Stimulated activated CD4-positive, alpha-beta T cell treated with anti-CD3 and anti-CD28 coated beads, Interleukin-1b, Interleukin-23, amount 100 ng/mL, for 48 hours (primary cell): ENCODE measurements around the gene KLF16.
"Not testable (repeated sequence)": the region's sequence is repeated elsewhere in the genome, so short reads cannot be mapped to it uniquely, and the experiment has no call there.

Experiments
- DNase-seq: peaks from one replicate; pipeline ENCODE4 v3.0.0-alpha.2; 2020

Gene KLF16

GRCh38 chr19:1883784-1884183, 20.4 kb upstream of the KLF16 start:
- no peak for DNase-seq

GRCh38 chr19:1882786-1883692, 19.7 kb upstream of the KLF16 start:
- DNase-seq, result no peak

GRCh38 chr19:1882089-1882785, 18.9 kb upstream of the KLF16 start:
- peak; percentile 65 for DNase-seq

- not testable (repeated sequence) for DNase-seq
These were observed 18.2 kb upstream of the KLF16 start for GRCh38 chr19:1881393-1882088.

- DNase-seq, result no peak
These were observed 17.4 kb upstream of the KLF16 start for GRCh38 chr19:1880611-1881392.

- not testable (repeated sequence) for DNase-seq
These were observed 16.6 kb upstream of the KLF16 start for GRCh38 chr19:1879982-1880381.

GRCh38 chr19:1878583-1878982, 15.2 kb upstream of the KLF16 start:
- not testable (repeated sequence) for DNase-seq

GRCh38 chr19:1877280-1877660, 13.9 kb upstream of the KLF16 start:
- DNase-seq, result not testable (repeated sequence)

GRCh38 chr19:1876496-1877279, 13.3 kb upstream of the KLF16 start:
- not testable (repeated sequence) for DNase-seq

- peak; percentile 88 for DNase-seq
These were observed 12.5 kb upstream of the KLF16 start for GRCh38 chr19:1875646-1876495.

GRCh38 chr19:1875265-1875645, 11.9 kb upstream of the KLF16 start:
- DNase-seq, result not testable (repeated sequence)

GRCh38 chr19:1874554-1875185, 11.3 kb upstream of the KLF16 start:
- no peak for DNase-seq

- DNase-seq, result no peak
These were observed 10.4 kb upstream of the KLF16 start for GRCh38 chr19:1873524-1874473.

- DNase-seq, result no peak
These were observed 9.6 kb upstream of the KLF16 start for GRCh38 chr19:1872807-1873523.

GRCh38 chr19:1871630-1872029, 8.3 kb upstream of the KLF16 start:
- DNase-seq, result no peak

GRCh38 chr19:1871140-1871597, 7.8 kb upstream of the KLF16 start:
- DNase-seq, result no peak

GRCh38 chr19:1868971-1869370, 5.6 kb upstream of the KLF16 start:
- no peak for DNase-seq

GRCh38 chr19:1867349-1867724, 4.0 kb upstream of the KLF16 start:
- DNase-seq, result no peak
